ENCODE data around the gene ZEB2.

DNA sequence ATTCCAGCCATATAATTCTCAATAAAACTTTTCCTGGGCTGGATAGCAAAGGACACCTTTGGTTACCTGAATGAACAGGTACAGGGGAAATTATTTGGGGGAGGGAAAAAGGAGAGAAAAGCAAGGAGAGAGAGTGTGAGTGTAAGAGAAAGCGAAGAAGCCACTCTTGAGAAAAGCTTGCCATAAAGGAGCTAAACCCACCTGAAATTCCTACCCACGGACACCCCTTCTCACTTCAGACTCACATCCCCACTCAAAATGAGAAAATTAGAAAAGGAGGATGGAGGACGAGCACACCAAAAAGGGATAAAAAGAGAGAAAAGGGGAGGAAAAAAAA is 354 bp downstream of the ZEB2 start:
- TF ChIP-seq RAD21 (IDR thresholded peaks at IDR 0.05): no peak
- TF ChIP-seq TAF1 (conservative IDR thresholded peaks at IDR 0.05): no peak
- TF ChIP-seq, protein P1, sequence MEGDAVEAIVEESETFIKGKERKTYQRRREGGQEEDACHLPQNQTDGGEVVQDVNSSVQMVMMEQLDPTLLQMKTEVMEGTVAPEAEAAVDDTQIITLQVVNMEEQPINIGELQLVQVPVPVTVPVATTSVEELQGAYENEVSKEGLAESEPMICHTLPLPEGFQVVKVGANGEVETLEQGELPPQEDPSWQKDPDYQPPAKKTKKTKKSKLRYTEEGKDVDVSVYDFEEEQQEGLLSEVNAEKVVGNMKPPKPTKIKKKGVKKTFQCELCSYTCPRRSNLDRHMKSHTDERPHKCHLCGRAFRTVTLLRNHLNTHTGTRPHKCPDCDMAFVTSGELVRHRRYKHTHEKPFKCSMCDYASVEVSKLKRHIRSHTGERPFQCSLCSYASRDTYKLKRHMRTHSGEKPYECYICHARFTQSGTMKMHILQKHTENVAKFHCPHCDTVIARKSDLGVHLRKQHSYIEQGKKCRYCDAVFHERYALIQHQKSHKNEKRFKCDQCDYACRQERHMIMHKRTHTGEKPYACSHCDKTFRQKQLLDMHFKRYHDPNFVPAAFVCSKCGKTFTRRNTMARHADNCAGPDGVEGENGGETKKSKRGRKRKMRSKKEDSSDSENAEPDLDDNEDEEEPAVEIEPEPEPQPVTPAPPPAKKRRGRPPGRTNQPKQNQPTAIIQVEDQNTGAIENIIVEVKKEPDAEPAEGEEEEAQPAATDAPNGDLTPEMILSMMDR (IDR thresholded peaks at IDR 0.05; ENCODE audit: low read depth, low read length, missing input control): no peak
- no peak for TF ChIP-seq JUND (IDR thresholded peaks at IDR 0.05)
- TF ChIP-seq, protein P2, sequence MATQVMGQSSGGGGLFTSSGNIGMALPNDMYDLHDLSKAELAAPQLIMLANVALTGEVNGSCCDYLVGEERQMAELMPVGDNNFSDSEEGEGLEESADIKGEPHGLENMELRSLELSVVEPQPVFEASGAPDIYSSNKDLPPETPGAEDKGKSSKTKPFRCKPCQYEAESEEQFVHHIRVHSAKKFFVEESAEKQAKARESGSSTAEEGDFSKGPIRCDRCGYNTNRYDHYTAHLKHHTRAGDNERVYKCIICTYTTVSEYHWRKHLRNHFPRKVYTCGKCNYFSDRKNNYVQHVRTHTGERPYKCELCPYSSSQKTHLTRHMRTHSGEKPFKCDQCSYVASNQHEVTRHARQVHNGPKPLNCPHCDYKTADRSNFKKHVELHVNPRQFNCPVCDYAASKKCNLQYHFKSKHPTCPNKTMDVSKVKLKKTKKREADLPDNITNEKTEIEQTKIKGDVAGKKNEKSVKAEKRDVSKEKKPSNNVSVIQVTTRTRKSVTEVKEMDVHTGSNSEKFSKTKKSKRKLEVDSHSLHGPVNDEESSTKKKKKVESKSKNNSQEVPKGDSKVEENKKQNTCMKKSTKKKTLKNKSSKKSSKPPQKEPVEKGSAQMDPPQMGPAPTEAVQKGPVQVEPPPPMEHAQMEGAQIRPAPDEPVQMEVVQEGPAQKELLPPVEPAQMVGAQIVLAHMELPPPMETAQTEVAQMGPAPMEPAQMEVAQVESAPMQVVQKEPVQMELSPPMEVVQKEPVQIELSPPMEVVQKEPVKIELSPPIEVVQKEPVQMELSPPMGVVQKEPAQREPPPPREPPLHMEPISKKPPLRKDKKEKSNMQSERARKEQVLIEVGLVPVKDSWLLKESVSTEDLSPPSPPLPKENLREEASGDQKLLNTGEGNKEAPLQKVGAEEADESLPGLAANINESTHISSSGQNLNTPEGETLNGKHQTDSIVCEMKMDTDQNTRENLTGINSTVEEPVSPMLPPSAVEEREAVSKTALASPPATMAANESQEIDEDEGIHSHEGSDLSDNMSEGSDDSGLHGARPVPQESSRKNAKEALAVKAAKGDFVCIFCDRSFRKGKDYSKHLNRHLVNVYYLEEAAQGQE (IDR thresholded peaks at IDR 0.05): no peak
- TF ChIP-seq, protein P3, sequence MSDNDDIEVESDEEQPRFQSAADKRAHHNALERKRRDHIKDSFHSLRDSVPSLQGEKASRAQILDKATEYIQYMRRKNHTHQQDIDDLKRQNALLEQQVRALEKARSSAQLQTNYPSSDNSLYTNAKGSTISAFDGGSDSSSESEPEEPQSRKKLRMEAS (IDR thresholded peaks at IDR 0.05): no peak
- TF ChIP-seq SP1 (IDR thresholded peaks at IDR 0.05): no peak
